ENCODE results near the gene SYNPO2L.

The SYNPO2L gene

DNA sequence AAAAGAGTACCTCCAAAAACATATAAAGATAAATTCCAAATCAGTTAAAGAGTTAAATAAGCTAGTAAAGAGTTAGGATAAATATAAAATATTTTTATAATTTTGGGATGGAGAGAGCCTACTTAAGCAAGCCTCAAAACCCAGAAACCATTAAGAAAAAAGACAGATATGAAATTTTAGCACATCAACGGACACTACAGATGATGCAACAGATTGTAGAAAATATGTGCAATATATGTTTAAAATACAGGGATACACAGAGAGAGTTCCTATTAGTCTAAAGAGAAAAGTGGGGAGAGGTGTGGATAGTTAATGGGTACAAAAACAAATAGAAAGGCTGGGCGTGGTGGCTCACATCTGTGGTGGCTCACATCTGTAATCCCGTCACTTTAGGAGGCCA, 41.1 kb downstream of the SYNPO2L start:
- no peak for DNase-seq

- DNase-seq: no peak
Observed at GRCh38 chr10:73609116-73609515, 46.7 kb downstream of the SYNPO2L start.

- no peak for DNase-seq
Observed at GRCh38 chr10:73601486-73601921, 54.3 kb downstream of the SYNPO2L start.

DNA sequence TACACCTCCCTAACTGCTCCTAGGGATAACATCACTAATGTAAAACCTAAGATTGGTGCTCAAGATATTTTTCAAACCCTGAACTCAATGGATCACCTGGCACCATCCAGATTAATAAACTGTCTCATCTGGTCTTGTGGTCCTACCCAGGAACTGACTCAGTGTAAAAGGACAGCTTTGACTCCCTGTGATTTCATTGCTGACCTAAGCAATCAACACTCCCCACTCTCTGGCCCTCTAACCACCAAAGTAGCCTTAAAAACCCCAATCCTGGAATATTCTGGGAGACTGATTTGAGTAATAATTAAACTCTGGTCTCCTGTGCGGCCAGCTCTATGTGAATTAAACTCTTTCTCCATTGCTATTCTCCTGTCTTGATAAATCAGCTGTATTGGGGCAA, 58.5 kb downstream of the SYNPO2L start:
- no peak for DNase-seq

Data from NCI-H345 (cell line).